Kidney capillary endothelial cell (primary cell): Measurements from ENCODE around the gene EMILIN2.

ENCODE experiments used
- DNase-seq: peaks from one replicate; pipeline ENCODE4 v3.0.0-alpha.2; 2018; ENCODE audit warnings: low spot score

Gene EMILIN2

GRCh38 chr18:2878656-2879330 lies 32.0 kb downstream of the EMILIN2 start:
- no peak for DNase-seq

GRCh38 chr18:2879889-2880288 lies 33.1 kb downstream of the EMILIN2 start:
- DNase-seq: no peak

- DNase-seq: no peak
Measured at GRCh38 chr18:2880473-2880872, 33.7 kb downstream of the EMILIN2 start.

- no peak for DNase-seq
Measured at GRCh38 chr18:2881088-2881839, 34.5 kb downstream of the EMILIN2 start.

- DNase-seq: no peak
Measured at GRCh38 chr18:2881840-2882195, 35.0 kb downstream of the EMILIN2 start.

GRCh38 chr18:2882201-2882600 lies 35.4 kb downstream of the EMILIN2 start:
- DNase-seq: no peak

GRCh38 chr18:2883076-2883735 lies 36.4 kb downstream of the EMILIN2 start:
- no peak for DNase-seq

- no peak for DNase-seq
Measured at GRCh38 chr18:2884706-2885285, 38.0 kb downstream of the EMILIN2 start.

GRCh38 chr18:2887470-2887869 lies 40.7 kb downstream of the EMILIN2 start:
- DNase-seq: no peak

GRCh38 chr18:2889761-2890192 lies 43.0 kb downstream of the EMILIN2 start:
- DNase-seq: no peak

GRCh38 chr18:2890606-2891005 lies 43.8 kb downstream of the EMILIN2 start:
- DNase-seq: no peak

- no peak for DNase-seq
Measured at GRCh38 chr18:2891526-2892431, 45.0 kb downstream of the EMILIN2 start.

GRCh38 chr18:2893056-2893455 lies 46.2 kb downstream of the EMILIN2 start:
- no peak for DNase-seq

GRCh38 chr18:2893676-2894075 lies 46.9 kb downstream of the EMILIN2 start:
- DNase-seq: no peak

- no peak for DNase-seq
Measured at GRCh38 chr18:2894131-2894840, 47.5 kb downstream of the EMILIN2 start.

- no peak for DNase-seq
Measured at GRCh38 chr18:2894841-2895370, 48.1 kb downstream of the EMILIN2 start.

- DNase-seq: no peak
Measured at GRCh38 chr18:2895391-2895790, 48.6 kb downstream of the EMILIN2 start.

- DNase-seq: no peak
Measured at GRCh38 chr18:2896990-2897389, 50.2 kb downstream of the EMILIN2 start.

- DNase-seq: no peak
Measured at GRCh38 chr18:2897448-2898185, 50.8 kb downstream of the EMILIN2 start.

- no peak for DNase-seq
Measured at GRCh38 chr18:2898186-2898640, 51.4 kb downstream of the EMILIN2 start.
